GM21360 (cell line): ENCODE results near the gene MEMO1.
"Not testable (repeated sequence)": the region's sequence is repeated elsewhere in the genome, so short reads cannot be mapped to it uniquely, and the experiment has no call there.

Source experiments
- ATAC-seq: cut with Tn5 transposase; IDR thresholded peaks from one replicate; pipeline ENCODE4 v1.9.1; 2021; ENCODE audit warnings: mild to moderate bottlenecking, moderate library complexity; ENCODE audit not compliant: unreplicated experiment

The MEMO1 gene

GRCh38 chr2:31958140-31958717 lies 52.6 kb downstream of the MEMO1 start:
- ATAC-seq = no peak

DNA sequence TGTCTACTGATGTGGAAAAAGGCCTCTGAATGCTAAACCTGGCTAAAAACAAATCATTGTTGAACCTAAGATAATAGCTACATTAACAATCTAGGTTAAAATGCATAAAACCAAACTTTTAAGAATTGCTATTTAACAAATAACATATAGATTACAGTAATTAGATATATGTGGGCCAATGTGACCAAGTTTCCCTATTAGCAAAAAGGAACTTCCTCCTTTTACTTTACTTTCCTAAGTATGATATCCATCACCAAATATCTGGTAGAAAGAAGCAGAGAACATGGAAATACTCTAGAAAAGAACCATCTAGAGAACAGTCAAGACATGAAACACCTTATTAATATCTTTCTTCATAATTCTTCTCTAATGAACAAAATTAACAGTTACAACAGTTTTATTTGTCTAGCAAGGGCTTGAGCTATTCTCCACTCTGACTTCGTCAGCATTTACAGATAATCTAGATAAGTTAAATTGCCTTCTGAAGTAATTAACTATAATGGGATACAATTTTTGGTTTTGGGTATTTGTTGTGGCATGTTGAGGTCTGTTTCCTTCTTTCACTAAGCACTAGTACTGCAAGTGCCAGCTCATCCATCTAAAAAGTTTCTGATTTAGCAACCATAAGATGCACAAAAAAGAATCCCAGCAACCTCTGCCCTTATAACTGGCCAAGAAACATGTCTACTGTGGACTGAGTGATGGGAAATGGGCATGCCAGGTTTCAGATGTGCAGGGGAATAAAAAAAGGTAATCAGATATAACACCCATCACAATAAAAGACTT lies 53.3 kb downstream of the MEMO1 start:
- no peak for ATAC-seq

DNA sequence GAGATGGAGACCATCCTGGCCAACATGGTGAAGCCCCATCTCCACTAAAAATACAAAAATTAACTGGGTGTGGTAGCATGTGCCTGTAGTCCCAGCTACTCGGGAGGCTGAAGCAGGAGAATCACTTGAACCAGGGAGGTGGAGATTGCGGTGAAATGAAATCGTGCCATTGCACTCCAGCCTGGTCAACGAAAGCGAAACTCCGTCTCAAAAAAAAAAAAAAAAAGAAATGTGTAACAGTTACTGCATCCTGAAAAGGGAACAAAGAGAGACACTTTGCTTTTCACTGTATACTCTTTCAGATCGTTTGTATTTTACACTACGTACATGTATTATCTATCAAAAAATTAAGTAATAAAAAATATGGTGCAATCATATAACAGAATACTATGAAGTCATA lies 53.9 kb downstream of the MEMO1 start:
- ATAC-seq = not testable (repeated sequence)

- no peak for ATAC-seq
Measured at GRCh38 chr2:31956312-31956711, 54.5 kb downstream of the MEMO1 start.

DNA sequence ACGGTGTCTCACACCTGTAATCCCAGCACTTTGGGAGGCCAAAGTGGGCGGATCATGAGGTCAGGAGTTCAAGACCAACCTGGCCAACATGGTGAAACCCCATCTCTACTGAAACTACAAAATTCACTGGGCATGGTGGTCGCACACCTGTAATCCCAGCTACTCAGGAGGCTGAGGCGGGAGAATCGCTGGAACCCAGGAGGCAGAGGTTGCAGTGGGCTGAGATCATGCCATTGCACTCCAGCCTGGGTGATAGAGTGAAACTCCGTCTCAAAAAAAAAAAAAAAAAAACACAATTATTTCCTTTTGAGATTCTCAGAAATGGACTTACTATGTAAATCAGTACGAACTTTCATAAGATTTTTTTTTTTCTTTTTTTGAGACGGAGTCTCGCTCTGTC lies 57.7 kb downstream of the MEMO1 start:
- ATAC-seq = not testable (repeated sequence)

GRCh38 chr2:31950946-31951562 lies 59.8 kb downstream of the MEMO1 start:
- ATAC-seq = no peak

DNA sequence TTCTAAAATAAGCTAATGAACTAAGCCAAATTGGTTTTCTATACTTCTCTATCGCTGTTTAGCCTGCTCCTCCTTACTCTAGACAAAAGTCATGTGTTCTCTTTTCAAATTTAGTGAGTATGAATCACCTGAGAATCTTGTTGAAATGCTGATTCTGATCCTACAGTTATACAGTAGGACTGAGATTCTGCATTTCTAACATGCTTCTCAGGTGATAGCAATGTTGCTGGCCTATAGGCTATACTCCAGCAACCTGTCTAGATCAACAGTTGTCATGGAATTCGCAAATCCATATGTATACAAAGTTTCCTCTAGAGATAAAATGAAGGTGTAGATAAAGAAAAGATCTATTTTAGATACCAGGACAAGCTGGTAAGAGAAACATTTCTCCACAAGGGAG lies 62.9 kb downstream of the MEMO1 start:
- ATAC-seq = no peak

GRCh38 chr2:31946838-31947237 lies 64.0 kb downstream of the MEMO1 start:
- ATAC-seq = no peak

- ATAC-seq = no peak
Measured at GRCh38 chr2:31945572-31945935, 65.3 kb downstream of the MEMO1 start.

- no peak for ATAC-seq
Measured at GRCh38 chr2:31944828-31945571, 65.8 kb downstream of the MEMO1 start.

DNA sequence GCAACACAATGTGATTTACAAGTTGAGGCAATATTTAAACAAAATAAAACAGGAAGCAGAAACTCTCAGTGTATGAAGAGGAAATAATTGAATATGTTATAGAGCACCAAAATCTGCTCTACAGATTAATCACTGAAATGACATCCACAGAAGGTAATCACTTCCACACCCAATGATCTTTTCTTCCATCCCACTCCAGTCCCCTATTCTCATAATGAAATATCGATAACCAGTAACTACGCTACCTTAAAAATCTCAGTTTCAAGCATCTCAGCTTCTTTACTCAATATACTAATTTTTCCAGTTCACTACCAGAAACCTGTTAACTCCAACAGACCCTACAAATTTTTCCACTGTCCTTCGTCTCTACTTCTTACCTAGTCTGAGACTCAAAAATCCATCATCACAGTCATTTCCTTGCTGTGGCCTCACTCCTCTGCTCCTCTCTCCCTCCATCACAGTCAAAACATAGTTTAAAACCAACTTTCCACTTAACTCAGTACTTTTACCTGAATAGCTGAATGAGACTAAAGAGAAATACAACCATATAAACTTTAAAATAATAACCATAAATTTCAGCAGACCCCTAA lies 67.1 kb downstream of the MEMO1 start:
- no peak for ATAC-seq

- ATAC-seq = no peak
Measured at GRCh38 chr2:31940920-31941319, 69.9 kb downstream of the MEMO1 start.

DNA sequence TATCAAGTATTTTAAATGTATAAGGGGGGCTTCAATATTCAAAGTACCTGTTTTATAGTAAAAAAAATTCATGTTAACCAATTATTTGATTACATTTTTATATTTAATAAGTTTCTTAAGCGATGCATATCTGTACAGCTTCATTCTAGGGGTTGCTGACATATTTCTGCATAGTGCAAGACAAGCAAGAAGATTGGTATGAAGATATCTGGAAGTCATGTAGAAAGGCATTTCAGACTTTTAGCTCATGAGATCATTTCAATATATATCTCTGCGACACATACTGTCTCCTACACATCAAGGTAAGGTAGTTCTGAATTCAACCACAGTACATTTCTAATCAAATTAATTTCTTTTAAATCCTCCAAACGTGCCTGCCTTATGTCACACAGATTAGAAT lies 73.1 kb downstream of the MEMO1 start:
- no peak for ATAC-seq

DNA sequence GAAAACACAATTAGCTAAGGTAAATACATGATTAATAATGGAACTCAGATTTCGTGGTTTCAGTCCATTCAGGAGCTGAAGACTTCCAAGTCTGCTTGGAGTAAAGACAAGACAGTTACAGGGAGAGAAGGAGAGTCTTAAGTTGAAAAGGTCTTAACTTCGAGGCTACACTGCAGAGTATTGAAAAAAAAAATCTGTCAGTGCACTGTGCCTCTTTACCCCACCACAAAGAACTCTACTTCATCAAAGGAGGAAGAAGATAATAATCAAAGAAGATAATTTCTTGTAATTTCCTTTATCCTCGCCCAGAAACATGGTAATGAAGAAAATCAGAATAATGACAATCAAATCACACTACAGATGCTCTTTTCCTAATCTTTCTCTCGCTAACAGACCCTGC lies 75.4 kb downstream of the MEMO1 start:
- ATAC-seq = no peak

- ATAC-seq = no peak
Measured at GRCh38 chr2:31933066-31933465, 77.7 kb downstream of the MEMO1 start.

DNA sequence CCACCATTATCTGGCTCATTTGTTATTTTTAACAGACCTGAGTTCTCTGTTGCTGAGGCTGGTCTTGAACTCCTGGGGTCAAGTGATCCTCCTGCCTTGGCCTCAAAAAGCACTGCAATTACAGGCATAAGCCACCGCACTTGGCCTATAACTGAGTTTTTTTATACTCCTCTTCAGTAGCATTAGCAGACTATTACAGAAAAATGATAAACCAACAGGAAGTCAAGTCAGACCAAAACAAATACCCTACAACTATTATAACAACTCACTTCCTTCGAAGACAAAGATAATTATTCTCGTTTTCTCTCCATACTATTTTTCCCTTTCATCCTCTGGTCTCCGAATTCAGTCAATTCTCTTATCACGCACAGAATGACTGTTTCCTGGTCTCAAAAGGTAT lies 78.2 kb downstream of the MEMO1 start:
- no peak for ATAC-seq

- ATAC-seq = no peak
Measured at GRCh38 chr2:31931916-31932315, 78.9 kb downstream of the MEMO1 start.

DNA sequence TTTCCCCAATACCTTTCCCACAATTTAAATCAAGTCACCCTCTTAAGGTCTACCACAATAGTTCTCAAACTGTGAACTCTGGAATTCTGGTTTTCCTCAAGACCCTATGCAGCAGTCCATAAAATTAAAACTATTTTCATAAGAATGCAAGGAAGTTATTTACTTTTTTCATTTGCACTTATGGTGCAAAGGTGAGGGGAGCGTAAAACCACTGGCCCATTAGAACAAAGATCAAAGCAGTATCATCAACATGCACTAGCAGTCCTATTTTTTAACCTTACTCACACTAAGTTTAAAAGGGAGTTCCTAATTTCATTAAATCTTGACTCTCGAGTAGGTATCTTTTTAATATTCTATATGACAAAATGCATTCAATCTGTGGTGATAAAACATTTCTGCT lies 85.3 kb downstream of the MEMO1 start:
- no peak for ATAC-seq

GRCh38 chr2:31923662-31924061 lies 87.1 kb downstream of the MEMO1 start:
- ATAC-seq = no peak

GRCh38 chr2:31922542-31923408 lies 88.0 kb downstream of the MEMO1 start:
- ATAC-seq = no peak
